Ishikawa (cell line): ENCODE results near the gene CELSR2.

ENCODE experiments used
- FOXM1 ChIP-seq: IDR thresholded peaks from 2 replicates; pipeline ENCODE4 v1.6.1; 2012; ENCODE audit warnings: low read depth, borderline replicate concordance
- NFIC ChIP-seq: IDR thresholded peaks from 2 replicates; pipeline ENCODE4 v1.6.1; 2012
- TAF1 ChIP-seq: IDR thresholded peaks from 2 replicates; pipeline ENCODE4 v1.6.1; 2012; ENCODE audit warnings: low read depth, mild to moderate bottlenecking
- TEAD4 ChIP-seq: IDR thresholded peaks from 2 replicates; pipeline ENCODE4 v1.6.1; 2012
- TF ChIP-seq, protein P1 (sequence below): IDR thresholded peaks from 2 replicates; pipeline ENCODE4 v1.6.1; 2012

GRCh38 chr1:109262231-109263055 lies 13.1 kb downstream of the CELSR2 start:
- TF ChIP-seq TAF1 = no peak
- TF ChIP-seq TEAD4 = no peak
- TF ChIP-seq FOXM1 = no peak
- no peak for TF ChIP-seq NFIC
- TF ChIP-seq, protein P1, sequence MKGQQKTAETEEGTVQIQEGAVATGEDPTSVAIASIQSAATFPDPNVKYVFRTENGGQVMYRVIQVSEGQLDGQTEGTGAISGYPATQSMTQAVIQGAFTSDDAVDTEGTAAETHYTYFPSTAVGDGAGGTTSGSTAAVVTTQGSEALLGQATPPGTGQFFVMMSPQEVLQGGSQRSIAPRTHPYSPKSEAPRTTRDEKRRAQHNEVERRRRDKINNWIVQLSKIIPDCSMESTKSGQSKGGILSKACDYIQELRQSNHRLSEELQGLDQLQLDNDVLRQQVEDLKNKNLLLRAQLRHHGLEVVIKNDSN = no peak
